Amygdala (tissue), 56 donors: ENCODE measurements around the gene DCAF12.

Experiments
- DNase-seq, 56 donors: peaks; one replicate each; lab custom pipeline; 2025; lab: John Stamatoyannopoulos, UW

DCAF12 gene

DNA sequence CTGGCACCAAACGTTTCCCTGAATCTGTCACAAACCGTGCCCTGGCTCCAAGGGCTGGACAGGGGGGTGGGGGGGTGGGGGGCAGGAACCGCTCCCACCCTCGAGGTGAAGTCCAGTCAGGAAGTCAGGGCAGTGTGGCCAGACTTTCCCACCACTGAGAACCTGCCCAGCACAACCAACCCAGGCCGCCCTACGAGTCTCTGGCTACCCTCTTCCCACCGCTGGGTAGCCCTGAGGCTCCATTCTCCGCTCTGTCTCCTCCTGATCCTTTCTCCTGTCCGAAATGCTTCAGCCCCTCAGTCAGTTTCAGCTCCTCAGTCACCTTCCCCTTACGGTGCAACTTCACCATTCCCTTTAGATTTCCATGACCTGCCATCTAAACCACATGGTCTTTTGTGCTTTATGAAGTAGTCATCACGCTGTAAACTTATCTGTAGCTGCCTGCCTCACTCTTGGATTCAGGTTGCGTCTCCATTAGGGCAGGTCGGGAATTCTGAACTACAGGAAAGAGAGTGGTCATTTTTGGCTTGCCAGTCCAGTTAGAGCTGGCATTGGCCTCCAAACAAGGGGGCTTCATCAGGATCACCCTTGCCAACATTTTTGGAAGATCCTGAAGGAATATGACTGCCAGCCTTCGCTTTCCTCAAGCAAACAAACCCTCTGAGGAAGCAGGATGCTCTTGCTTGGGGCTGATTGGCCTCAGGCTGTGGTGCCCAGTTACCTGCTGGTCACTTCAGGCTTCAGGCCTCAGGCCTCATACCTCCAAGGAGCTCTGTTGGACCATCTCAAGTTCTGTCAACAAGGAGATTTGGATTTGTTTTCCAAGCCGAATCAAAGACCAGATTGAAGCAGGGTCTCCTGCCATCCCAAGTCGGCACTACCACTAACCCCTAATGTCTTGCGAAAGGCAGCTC lies 794 bp upstream of the DCAF12 start:
- DNase-seq, result peak in 1 of 56 donors; percentile 44

DNA sequence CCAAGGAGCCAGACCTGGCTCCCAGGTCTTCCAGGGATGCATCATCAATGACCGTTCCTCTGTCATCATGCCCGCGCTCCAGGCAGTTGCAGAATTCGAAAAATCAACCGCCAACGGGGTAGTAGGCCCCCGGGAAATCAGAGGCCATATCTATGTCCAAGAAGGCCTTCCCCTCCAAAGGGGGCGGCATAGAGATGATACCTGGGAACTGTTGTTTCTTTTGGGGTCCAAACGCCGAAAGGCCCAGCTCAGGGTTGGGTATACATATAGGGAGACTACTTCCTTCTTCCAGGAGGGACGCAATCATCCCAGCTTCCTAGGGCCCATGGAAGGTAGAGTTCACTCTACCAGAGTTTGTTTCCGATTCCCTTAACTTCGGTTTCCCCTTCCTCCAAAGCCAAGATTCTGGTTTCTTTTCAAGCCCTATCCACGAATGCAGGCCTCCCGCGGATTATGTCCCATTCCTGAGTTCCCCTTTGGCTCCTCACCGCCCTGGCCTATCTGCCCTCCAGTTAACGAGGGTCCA lies 754 bp downstream of the DCAF12 start:
- DNase-seq, result no peak

DNA sequence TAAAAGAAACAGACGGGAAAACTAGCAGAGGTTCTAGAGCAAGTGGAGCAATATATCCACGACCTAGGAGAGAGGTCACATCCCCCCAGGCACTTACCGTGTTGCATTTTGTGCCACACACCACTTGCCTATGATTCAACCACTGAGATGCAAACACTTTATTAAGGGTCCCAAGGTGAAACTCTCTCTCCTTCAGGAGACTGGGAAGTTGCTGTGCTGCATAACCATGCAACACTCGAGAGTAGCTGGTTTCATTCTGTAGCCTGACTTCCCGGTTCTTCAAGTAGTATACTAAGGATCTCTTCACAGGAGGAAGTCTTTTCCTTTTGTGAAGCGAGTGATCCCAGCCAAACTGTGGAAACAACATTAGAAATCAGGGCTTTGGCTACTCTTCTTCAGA lies 1.6 kb downstream of the DCAF12 start:
- no peak for DNase-seq

DNA sequence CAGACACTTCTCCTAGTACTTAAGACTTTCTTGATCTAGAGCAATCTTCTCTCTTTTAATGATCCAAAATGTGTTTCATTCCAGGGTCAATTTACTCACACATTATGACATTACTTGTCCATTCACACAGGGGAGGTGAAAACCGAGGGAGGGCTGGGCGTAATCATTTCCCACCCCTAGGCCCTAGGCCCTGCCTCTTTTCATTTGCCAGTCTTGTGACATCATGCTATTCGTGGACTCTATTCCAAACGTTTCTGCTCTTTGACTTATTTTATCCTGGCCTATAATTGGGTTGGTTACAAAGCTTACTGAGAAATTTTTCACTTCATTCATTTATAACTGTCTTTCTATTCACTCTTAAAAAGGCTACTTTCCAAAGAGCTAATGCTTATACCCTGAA lies 2.4 kb downstream of the DCAF12 start:
- no peak for DNase-seq

DNA sequence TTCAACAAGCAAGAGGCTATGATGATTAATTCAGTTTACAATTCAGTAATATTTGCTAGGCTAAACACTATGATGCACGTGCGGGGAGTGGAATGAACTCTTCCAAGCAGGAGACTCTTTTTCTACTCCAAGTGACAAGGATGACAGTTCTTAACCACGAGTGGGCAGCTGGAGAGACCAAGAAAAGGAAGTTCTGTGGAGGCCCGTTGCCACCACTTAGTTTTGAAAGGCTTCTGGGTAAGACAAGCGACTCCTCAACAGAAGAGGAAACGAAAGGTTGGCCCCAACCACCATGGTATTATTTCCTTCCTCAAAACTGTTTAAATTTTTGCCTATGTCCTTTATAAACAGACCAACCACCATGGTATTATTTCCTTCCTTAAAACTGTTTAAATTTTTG lies 2.8 kb downstream of the DCAF12 start:
- DNase-seq, result peak in 9 of 56 donors; percentile 4 to 63 (median 12)

DNA sequence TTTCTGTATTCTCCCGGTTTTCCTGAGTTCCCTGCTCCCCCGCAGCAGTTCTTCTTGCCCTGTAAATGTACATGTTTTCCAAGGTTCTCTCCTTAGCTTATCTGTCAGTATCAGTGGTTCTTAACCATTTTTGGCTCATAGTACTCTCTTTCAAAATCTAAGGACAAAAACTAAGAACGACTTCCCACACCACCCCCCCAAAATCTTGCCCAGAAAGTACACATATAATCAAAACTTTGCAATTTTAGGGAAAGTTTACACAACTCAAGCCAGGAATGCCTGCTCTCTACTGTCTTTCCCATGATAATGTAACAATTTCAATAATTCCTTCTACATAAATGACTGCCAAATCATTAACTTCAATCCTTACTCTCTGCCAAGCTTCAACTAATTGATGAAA lies 4.5 kb downstream of the DCAF12 start:
- no peak for DNase-seq

DNA sequence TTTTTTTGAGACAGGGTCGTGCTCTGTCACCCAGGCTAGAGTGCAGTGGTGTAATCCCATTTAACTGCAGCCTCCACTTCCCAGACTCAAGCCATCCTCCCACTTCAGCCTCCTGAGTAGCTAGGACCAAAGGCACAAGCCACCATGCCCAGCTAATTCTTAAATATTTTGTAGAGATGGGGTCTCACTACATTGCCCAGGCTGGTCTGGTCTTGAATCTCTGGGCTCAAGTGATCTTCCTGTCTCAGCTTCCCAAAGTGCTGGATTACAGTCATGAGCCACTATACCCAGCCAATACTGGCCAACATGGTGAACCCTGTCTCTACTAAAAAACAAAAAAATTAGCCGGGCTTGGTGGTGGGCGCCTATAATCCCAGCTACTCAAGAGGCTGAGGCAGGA lies 6.8 kb downstream of the DCAF12 start:
- DNase-seq, result no peak

DNA sequence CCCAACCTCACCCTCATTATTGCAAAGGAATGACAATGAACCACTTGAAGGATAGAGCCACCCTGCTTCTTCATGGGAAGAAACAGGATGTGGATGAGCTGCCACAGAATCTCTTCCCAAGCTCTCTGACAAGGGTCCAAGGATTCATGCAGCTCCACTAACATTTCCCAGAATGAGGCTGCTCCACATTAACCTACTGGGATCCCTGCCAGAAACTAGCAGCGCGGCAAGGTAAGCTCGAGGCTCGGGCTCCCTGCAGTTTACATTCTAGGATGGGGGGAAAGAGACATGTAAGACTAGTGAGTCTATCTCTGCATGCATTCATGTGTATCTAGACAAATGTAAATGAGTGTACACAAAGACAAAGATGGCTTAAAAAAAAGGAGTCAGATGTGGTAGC lies 12.1 kb downstream of the DCAF12 start:
- peak in 1 of 56 donors; percentile 2 for DNase-seq

DNA sequence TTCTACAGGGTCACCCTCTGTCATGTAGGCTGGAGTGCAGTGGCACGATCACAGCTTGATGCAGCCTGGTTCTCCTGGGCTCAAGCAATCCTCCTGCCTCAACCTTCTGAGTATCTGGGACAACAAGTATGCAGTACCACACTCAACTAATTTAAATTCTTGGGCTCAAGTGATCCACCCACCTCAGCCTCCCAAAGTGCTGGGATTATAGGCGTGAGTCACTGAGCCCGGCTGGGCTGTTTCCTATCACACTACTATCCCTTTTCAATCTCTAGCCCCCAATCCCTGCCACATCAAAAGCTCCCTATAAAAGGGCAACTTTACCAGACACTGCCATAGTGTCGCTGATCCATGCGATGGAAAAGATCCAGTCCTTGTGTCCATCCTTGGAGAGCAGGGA lies 20.4 kb downstream of the DCAF12 start:
- DNase-seq, result no peak

DNA sequence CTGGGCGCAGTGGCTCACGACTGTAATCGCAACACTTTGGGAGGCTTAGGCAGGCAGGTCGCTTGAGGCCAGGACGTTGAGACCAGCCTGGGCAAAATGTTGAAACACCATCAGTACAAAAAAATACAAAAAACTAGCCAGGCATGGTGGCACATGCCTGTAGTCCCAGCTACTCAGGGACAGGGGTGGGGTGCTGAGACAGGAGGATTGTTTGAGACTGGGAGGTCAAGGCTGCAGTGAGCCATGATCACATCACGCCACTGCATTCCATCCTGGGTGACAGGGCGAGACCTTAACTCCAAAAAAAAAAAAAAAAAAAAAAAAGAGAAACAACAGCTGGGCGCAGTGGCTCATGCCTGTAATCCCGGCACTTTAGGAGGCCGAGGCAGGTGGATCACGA lies 23.7 kb downstream of the DCAF12 start:
- DNase-seq, result no peak

DNA sequence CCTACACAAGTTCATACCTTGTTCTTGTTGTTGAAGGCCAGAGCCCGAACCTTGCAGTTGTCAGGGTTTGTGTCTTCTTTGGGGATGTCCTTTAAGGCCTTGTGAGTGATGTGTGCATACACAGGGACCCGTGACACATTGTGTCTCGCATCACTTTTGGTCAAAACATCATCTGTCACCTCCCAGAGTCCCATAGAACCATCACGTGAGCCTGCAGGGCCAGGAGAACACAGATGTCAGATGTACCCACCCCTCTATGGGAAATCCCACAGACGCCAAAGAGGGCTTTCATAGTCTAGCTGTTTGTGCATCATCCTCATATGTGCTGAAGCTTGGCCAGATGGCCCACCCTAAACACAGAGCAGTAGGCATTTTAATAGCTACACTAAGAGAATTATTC lies 28.2 kb downstream of the DCAF12 start:
- DNase-seq, result no peak

DNA sequence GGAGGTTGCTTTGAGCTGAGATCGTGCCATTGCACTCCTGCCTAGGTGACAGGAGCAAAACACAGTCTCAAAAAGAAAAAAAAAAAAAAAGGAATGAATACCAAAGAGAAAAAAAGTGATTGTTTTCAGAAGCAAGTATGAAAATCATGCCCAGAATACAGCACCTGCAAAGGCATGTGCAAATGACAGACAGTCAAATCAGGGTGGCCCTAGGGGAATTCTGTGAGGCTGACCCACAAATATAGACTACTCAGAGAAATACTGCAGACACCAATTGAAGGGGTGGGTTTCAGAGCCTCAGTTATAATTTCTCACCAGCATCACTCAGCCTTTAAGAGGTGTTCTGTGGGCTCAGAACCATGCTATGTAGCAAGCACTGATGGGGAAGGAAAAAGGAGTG lies 28.6 kb downstream of the DCAF12 start:
- no peak for DNase-seq

DNA sequence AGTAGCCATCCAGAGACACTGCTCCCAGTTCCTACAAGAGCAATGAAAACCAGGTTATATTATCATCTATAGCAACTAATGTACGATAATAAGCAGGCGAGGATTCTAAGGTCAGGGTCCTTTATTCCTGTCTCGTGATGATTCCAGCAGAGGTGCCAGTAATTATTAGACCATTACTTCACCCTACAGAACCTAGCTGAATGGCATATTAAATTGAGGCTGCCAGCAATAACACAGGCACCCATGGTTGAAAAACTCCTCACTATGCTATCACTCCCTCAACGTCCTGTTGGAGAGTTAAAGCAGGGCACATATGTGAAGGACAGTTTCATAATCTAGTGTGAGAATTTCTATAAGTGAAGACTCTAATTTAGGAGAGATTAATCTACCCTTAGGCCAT lies 29.7 kb downstream of the DCAF12 start:
- DNase-seq, result no peak

DNA sequence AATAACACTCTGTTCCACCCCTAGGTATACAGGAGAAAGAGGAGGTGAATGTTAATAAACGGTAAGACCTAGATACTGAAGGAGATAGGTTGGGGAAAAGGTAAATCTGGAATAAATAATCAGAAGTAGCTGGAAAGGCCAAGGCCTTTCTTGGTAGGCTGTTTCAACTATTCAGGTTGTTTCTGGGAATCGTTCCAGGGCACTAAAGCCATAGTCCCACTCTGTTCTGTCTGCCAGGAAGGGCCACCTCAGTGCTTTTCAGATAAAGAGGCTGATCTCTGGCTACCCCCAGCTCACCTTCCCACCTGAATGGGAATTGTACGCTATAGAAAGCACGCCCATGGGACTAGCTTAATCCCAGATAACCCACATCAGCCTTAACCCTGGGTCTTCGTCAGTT lies 32.9 kb downstream of the DCAF12 start:
- no peak for DNase-seq

DNA sequence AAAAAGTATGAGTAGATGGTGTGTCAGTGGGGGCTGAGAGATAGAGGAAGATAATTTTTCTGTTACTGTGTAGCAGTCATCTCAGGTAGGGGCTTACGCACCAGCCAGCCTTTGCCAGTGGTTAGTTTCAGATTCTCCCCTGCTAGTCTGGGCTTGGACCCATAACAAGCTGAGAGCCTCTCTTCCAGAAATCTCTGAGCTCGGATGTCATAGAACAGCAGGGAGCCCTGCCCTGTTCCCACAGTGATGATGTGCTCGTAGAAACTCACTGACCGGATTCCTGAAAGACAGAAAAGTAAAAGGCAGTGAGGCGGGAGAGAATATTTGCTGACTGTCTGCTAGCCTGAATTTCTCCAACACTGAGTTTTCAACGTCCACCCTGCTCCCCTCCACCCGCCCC lies 37.2 kb downstream of the DCAF12 start:
- DNase-seq, result peak in 6 of 56 donors; percentile 1 to 47 (median 10)

DNA sequence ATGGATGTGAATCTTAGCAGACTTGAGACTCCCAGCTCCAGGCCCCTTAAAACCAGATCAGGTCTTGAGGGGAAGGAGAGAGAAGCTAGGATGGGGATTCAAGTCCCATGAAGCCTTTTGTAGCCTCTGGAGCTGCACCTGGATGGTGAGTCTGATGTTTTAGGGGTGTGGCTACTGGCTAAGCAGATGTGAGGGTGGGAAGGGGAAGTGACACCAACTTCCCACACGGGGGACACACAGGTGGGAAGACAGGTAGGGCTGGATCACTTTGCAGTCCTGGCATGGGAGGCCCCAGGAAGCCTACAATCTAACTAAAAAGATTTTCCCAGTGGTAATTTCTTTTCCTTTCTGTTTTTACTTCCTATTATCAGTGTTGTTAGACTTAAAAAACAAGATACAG lies 39.1 kb downstream of the DCAF12 start:
- DNase-seq, result no peak

DNA sequence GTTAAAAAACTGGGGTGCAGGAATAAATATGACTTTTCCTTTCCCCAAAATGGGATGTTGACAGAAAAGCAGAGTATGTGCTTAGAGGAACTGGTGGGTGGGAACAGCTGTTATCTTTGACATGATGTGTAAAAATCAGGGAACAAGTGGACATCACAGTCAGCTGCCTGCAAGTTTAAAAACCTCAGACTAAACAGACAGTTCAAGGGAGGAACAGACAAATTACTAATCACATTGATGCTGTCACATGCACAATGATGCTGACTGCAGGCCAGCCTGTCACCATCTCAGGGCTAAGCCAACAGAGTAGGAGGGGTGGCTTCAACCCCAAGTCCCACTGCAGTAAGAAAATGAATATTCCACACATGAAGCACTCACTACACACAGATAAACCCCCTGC lies 39.6 kb downstream of the DCAF12 start:
- peak in 7 of 56 donors; percentile 1 to 14 (median 7) for DNase-seq

DNA sequence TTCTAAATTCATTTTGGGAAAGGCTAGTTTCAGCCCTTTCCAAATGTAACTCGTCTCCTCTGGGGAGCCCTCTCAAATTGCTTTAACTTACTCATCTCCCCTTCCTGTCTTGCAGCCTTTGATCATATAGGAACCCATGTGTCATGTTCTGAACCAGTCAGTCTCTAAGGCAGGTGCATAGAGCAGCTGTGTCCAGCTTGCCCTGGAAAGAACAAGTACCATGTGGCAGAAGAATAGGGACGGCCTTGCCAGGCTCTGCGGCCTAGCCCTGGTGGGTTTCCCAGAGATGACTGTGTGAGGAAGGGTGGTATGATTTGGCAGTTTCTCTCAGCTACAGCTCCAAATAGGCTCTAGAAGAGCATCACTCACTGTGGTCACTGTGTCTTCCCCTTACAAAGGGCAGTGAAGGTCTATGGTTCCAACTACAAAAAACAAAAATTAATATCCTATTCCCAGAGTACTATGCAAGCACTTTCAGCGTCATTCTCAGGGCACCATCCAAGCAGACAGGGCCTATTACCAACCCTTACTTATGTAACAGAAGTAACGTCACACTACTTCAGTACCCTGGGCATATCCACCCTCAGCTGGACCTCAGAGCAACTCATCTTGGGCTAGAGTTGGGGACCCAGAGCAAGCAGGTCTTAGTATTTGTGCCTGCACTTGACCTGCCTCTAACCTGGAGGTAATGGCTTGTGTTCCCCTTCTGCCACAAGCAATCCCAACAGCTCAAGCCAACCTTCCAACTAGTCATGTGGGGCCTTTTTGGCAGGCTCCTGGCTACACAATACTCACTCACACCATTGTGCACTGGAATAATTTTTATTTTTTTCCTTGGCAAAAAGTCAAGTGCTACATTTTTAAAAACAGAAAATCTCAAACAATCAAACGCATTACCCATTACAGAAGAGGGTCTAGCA lies 40.7 kb downstream of the DCAF12 start:
- peak in 25 of 56 donors; percentile 3 to 46 (median 12) for DNase-seq

DNA sequence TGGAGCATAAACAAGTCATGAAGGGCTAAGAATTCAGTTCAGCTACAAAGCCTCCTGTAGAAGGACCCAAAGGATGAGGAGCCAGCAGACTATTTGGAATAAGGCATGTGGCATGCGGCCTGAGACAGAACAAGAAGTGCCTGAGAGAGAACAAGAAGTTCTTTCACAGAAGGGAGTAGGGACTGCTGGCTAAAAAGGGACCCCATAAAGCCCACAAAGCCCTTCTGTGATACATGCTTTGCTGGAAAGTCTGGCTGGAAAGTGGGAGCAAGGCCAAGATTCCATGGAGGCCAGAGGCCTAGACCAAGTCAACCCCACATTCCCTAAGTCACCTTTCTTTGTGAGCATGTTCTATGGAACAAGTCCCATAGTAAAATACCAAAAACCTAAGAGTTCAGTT lies 41.9 kb downstream of the DCAF12 start:
- DNase-seq, result peak in 51 of 56 donors; percentile 8 to 81 (median 50)

DNA sequence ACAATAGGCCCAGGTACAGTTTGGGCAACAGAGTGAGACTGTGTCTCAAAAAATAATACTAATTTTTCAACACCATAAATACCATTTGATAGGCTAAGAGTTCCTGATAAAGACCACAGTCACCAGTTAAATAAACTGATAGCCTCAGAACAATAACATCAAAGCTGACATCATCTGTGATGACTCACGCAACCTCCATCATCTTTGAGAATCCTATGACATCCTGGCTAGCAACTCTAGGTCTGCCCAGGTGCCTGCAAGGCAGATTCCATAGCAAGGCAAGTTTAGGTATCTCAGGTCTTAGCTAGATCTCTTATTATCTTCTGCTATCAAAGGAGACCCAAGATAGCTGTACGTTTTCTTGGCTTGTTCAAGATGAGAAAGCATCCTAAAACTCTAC lies 47.3 kb downstream of the DCAF12 start:
- no peak for DNase-seq
